HepG2 (cell line): Measurements from ENCODE around the gene ATP9A. TPM values are rescaled to one million over a fixed set of nuclear protein-coding genes. Genes with fewer than 3 reads are reported as not detected.
A peak's percentile ranks its signal among the peaks of the same experiment; 100 is the strongest.

Experiments
- ATM ChIP-seq: fragments of 450-650 bp; IDR thresholded peaks from 2 replicates; pipeline ENCODE4 v1.7.1; 2017; ENCODE audit warnings: mild to moderate bottlenecking, borderline replicate concordance
- DR1 ChIP-seq: sonication (generic); formaldehyde crosslinking; IDR thresholded peaks from 2 replicates; pipeline ENCODE4 v1.8.0; 2021; ENCODE audit warnings: mild to moderate bottlenecking, missing genetic modification reagents, inconsistent platforms
- ERF ChIP-seq: IDR thresholded peaks from 2 replicates; pipeline ENCODE4 v1.6.1; 2018; ENCODE audit warnings: missing biosample characterization, missing genetic modification reagents
- GTF2F1 ChIP-seq: fragments of 150-350 bp; IDR thresholded peaks from 2 replicates; pipeline ENCODE4 v1.6.1; 2014; ENCODE audit warnings: low read length
- HNRNPUL1 ChIP-seq: fragments of 200-400 bp; formaldehyde crosslinking; IDR thresholded peaks from 2 replicates; pipeline ENCODE4 v1.6.1; 2017; ENCODE audit warnings: low read depth, mild to moderate bottlenecking, low read length, moderate library complexity
- MTA1 ChIP-seq: sonication (generic); formaldehyde crosslinking; IDR thresholded peaks from 2 replicates; pipeline ENCODE4 v1.4.0; 2020; ENCODE audit warnings: missing genetic modification reagents, mild to moderate bottlenecking, borderline replicate concordance
- MXD1 ChIP-seq: sonication (generic); formaldehyde crosslinking; IDR thresholded peaks from 2 replicates; pipeline ENCODE4 v1.4.0; 2020; ENCODE audit warnings: mild to moderate bottlenecking, missing genetic modification reagents
- PLSCR1 ChIP-seq: sonication (generic); formaldehyde crosslinking; IDR thresholded peaks from 2 replicates; pipeline ENCODE4 v1.5.0; 2020; ENCODE audit warnings: missing genetic modification reagents, mild to moderate bottlenecking, borderline replicate concordance
- REXO4 ChIP-seq: sonication (generic); formaldehyde crosslinking; IDR thresholded peaks from 2 replicates; pipeline ENCODE4 v1.8.0; 2022; ENCODE audit warnings: missing genetic modification reagents, mild to moderate bottlenecking, borderline replicate concordance
- SALL1 ChIP-seq: sonication (generic); formaldehyde crosslinking; IDR thresholded peaks from 2 replicates; pipeline ENCODE4 v1.8.0; 2022; ENCODE audit warnings: mild to moderate bottlenecking, missing genetic modification reagents
- TBX3 ChIP-seq: fragments of 450-650 bp; IDR thresholded peaks from 2 replicates; pipeline ENCODE4 v1.6.1; 2017; ENCODE audit warnings: antibody characterized with exemption, mild to moderate bottlenecking, inconsistent platforms, borderline replicate concordance
- ZGPAT ChIP-seq: IDR thresholded peaks from 2 replicates; pipeline ENCODE4 v1.6.1; 2016; ENCODE audit warnings: mild to moderate bottlenecking
- ZNF121 ChIP-seq: sonication (generic); formaldehyde crosslinking; IDR thresholded peaks from 2 replicates; pipeline ENCODE4 v1.5.0; 2020; ENCODE audit warnings: mild to moderate bottlenecking, missing genetic modification reagents
- ZNF136 ChIP-seq: sonication (generic); formaldehyde crosslinking; IDR thresholded peaks from 2 replicates; pipeline ENCODE4 v1.8.1; 2022; ENCODE audit warnings: low read depth, mild to moderate bottlenecking, moderate library complexity, missing genetic modification reagents
- ZNF34 ChIP-seq: sonication (generic); formaldehyde crosslinking; IDR thresholded peaks from 2 replicates; pipeline ENCODE4 v1.4.0; 2020; ENCODE audit warnings: mild to moderate bottlenecking, missing genetic modification reagents, borderline replicate concordance
- ZNF431 ChIP-seq: sonication (generic); formaldehyde crosslinking; IDR thresholded peaks from 2 replicates; pipeline ENCODE4 v1.9.0; 2022; ENCODE audit warnings: missing genetic modification reagents, low read depth, mild to moderate bottlenecking, borderline replicate concordance
- ZNF543 ChIP-seq: sonication (generic); formaldehyde crosslinking; IDR thresholded peaks from 2 replicates; pipeline ENCODE4 v1.4.0; 2020; ENCODE audit warnings: mild to moderate bottlenecking, missing genetic modification reagents
- ZNF781 ChIP-seq: sonication (generic); formaldehyde crosslinking; IDR thresholded peaks from 2 replicates; pipeline ENCODE4 v1.5.1; 2020; ENCODE audit warnings: borderline replicate concordance, mild to moderate bottlenecking, missing genetic modification reagents; ENCODE audit errors: not compliant biosample characterization
- ZNF841 ChIP-seq: sonication (generic); formaldehyde crosslinking; IDR thresholded peaks from 2 replicates; pipeline ENCODE4 v1.8.1; 2023; ENCODE audit warnings: missing genetic modification reagents, borderline replicate concordance
- polyA plus RNA-seq, 8 experiments: library from polyadenylated mRNA; depleted of rRNA in 3 of 8; stranded (reverse) in 7 of 8; unstranded in 1 of 8; fragments of >200 nt; fragmentation: Illumina TruSeq in 4 of 8; extraction: Trizol in 4 of 8; gene quantifications; 2 replicates each; pipeline versions ENCODE4 v1.2.1 to v1.2.3, GENCODE V29; 2011 to 2016; ENCODE audit warnings: low read depth in 4 of 8, missing spikeins in 1 of 8, mixed read lengths in 1 of 8; ENCODE audit not compliant: insufficient read depth in 1 of 8
- total RNA-seq, 5 experiments: library from RNA; depleted of rRNA; stranded (reverse); fragments of >200 nt; fragmentation: Illumina TruSeq; extraction: Trizol; gene quantifications; 2 replicates each; pipeline ENCODE4 v1.2.3, GENCODE V29; 2016; ENCODE audit warnings: low read depth in 1 of 5
- TF ChIP-seq, protein P1 (sequence below): sonication (generic); formaldehyde crosslinking; IDR thresholded peaks from 2 replicates; pipeline ENCODE4 v1.4.0; 2020; ENCODE audit warnings: missing genetic modification reagents
- TF ChIP-seq, protein P2 (sequence below): conservative IDR thresholded peaks from 2 replicates; pipeline ENCODE4 v1.6.1; 2018; ENCODE audit warnings: missing genetic modification reagents

ATP9A gene
- total and polyA plus RNA-seq, 2 of the 13 experiments (the other 11 are each of a cell fraction or from before 2014, with no cell fraction given): 11.8 to 18.5 TPM

- TF ChIP-seq ZNF34: no peak
- TF ChIP-seq, protein P1, sequence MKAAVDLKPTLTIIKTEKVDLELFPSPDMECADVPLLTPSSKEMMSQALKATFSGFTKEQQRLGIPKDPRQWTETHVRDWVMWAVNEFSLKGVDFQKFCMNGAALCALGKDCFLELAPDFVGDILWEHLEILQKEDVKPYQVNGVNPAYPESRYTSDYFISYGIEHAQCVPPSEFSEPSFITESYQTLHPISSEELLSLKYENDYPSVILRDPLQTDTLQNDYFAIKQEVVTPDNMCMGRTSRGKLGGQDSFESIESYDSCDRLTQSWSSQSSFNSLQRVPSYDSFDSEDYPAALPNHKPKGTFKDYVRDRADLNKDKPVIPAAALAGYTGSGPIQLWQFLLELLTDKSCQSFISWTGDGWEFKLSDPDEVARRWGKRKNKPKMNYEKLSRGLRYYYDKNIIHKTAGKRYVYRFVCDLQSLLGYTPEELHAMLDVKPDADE: no peak
- TF ChIP-seq ZNF543 (CRISPR knock-in tag): no peak
- no peak for TF ChIP-seq ZNF781
- TF ChIP-seq GTF2F1: no peak
- no peak for TF ChIP-seq REXO4 (CRISPR knock-in tag)
- no peak for TF ChIP-seq ZNF121 (CRISPR knock-in tag)
- no peak for TF ChIP-seq PLSCR1 (CRISPR knock-in tag)
- TF ChIP-seq ZGPAT (CRISPR knock-in tag): peak; percentile 20; the same call in 1 of the 2 replicates
- no peak for TF ChIP-seq ATM
- TF ChIP-seq HNRNPUL1: no peak
- TF ChIP-seq, protein P2, sequence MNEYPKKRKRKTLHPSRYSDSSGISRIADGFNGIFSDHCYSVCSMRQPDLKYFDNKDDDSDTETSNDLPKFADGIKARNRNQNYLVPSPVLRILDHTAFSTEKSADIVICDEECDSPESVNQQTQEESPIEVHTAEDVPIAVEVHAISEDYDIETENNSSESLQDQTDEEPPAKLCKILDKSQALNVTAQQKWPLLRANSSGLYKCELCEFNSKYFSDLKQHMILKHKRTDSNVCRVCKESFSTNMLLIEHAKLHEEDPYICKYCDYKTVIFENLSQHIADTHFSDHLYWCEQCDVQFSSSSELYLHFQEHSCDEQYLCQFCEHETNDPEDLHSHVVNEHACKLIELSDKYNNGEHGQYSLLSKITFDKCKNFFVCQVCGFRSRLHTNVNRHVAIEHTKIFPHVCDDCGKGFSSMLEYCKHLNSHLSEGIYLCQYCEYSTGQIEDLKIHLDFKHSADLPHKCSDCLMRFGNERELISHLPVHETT: no peak
- no peak for TF ChIP-seq MTA1
- TF ChIP-seq ZNF431 (CRISPR knock-in tag): no peak
- peak; percentile 50 for TF ChIP-seq SALL1
- TF ChIP-seq TBX3: peak; percentile 20; the same call in 1 of the 2 replicates
- TF ChIP-seq MXD1: 0 out of 2 replicates have a peak, but pooled peaks have one; percentile 28
- no peak for TF ChIP-seq DR1
- no peak for TF ChIP-seq ZNF841
- TF ChIP-seq ERF (CRISPR knock-in tag): peak; percentile 47; the same call in 1 of the 2 replicates
- no peak for TF ChIP-seq ZNF136 (CRISPR knock-in tag)
Observed at GRCh38 chr20:51815383-51816076, 47.3 kb upstream of the ATP9A start (continued).
